ENCODE measurements around the gene SETBP1.
A peak's percentile ranks its signal among the peaks of the same experiment; 100 is the strongest.

SETBP1 gene

GRCh38 chr18:44701227-44701626, 20.5 kb downstream of the SETBP1 start:
- H3K27ac ChIP-seq, result no peak overlapping the region
- no peak for TF ChIP-seq CTCF (IDR thresholded peaks at IDR 0.05; ENCODE audit: low read depth, low read length, missing control alignments)
- in situ Hi-C loops (cut with HindIII; ENCODE audit: low pct_ligation_motif_present, low sequenced_read_pairs), result no loop called here
- H3K4me3 ChIP-seq (ENCODE audit: low read depth, low read length), result no peak overlapping the region
- H3K36me3 ChIP-seq (replicated peaks), result no peaks in the 10 kb centered on the region
- no peaks in the 10 kb centered on the region for H3K27me3 ChIP-seq (replicated peaks)
- DNase-seq, result no peak

GRCh38 chr18:44702594-44702993, 21.9 kb downstream of the SETBP1 start:
- TF ChIP-seq CTCF (IDR thresholded peaks at IDR 0.05; ENCODE audit: low read depth, low read length, missing control alignments), result no peak
- H3K27me3 ChIP-seq (replicated peaks), result no peaks in the 10 kb centered on the region
- in situ Hi-C loops (cut with HindIII; ENCODE audit: low pct_ligation_motif_present, low sequenced_read_pairs), result no loop called here
- H3K27ac ChIP-seq, result no peak overlapping the region
- no peaks in the 10 kb centered on the region for H3K36me3 ChIP-seq (replicated peaks)
- no peak overlapping the region for H3K4me3 ChIP-seq (ENCODE audit: low read depth, low read length)
- DNase-seq, result no peak

- in situ Hi-C loops (cut with HindIII; ENCODE audit: low pct_ligation_motif_present, low sequenced_read_pairs), result no loop called here
- H3K27ac ChIP-seq, result no peak overlapping the region
- H3K27me3 ChIP-seq (replicated peaks), result no peaks in the 10 kb centered on the region
- no peaks in the 10 kb centered on the region for H3K36me3 ChIP-seq (replicated peaks)
- H3K4me3 ChIP-seq (ENCODE audit: low read depth, low read length), result no peak overlapping the region
- DNase-seq, result no peak
- TF ChIP-seq CTCF (IDR thresholded peaks at IDR 0.05; ENCODE audit: low read depth, low read length, missing control alignments), result no peak
Observed at GRCh38 chr18:44704135-44704789, 23.6 kb downstream of the SETBP1 start.

- Histone ChIP-seq H3K27me3 (replicated peaks) (no peaks in the 10 kb centered on the region), H3K4me3 (ENCODE audit: low read depth, low read length) (no peak overlapping the region), H3K36me3 (replicated peaks) (no peaks in the 10 kb centered on the region), H3K27ac (no peak overlapping the region)
- in situ Hi-C loops (cut with HindIII; ENCODE audit: low pct_ligation_motif_present, low sequenced_read_pairs), result no loop called here
- TF ChIP-seq CTCF (IDR thresholded peaks at IDR 0.05; ENCODE audit: low read depth, low read length, missing control alignments), result no peak
- no peak for DNase-seq
Observed at GRCh38 chr18:44705075-44705675, 24.5 kb downstream of the SETBP1 start.

- DNase-seq, result peak; percentile 33
- in situ Hi-C loops (cut with HindIII; ENCODE audit: low pct_ligation_motif_present, low sequenced_read_pairs), result no loop called here
- no peak for TF ChIP-seq CTCF (IDR thresholded peaks at IDR 0.05; ENCODE audit: low read depth, low read length, missing control alignments)
- Histone ChIP-seq H3K27ac (no peak overlapping the region), H3K4me3 (ENCODE audit: low read depth, low read length) (no peak overlapping the region), H3K36me3 (replicated peaks) (no peaks in the 10 kb centered on the region), H3K27me3 (replicated peaks) (no peaks in the 10 kb centered on the region)
Observed at GRCh38 chr18:44708451-44709083, 27.9 kb downstream of the SETBP1 start.
